ENCODE measurements around the gene MAML2. TPM values are rescaled to one million over a fixed set of nuclear protein-coding genes. Genes with fewer than 3 reads are reported as not detected.
"Not testable (repeated sequence)": the region's sequence is repeated elsewhere in the genome, so short reads cannot be mapped to it uniquely, and the experiment has no call there.

Gene MAML2
- total RNA-seq, 1 experiment from 2014 or later, result 4.7 TPM

- no peak for DNase-seq (ENCODE audit: extremely low read depth, low read depth)
Observed at GRCh38 chr11:96294289-96294688, 48.7 kb downstream of the MAML2 start.

- DNase-seq (ENCODE audit: extremely low read depth, low read depth), result no peak
Observed at GRCh38 chr11:96293598-96294021, 49.4 kb downstream of the MAML2 start.

GRCh38 chr11:96293109-96293508, 49.9 kb downstream of the MAML2 start:
- DNase-seq (ENCODE audit: extremely low read depth, low read depth), result no peak

- DNase-seq (ENCODE audit: extremely low read depth, low read depth), result no peak
Observed at GRCh38 chr11:96292291-96293010, 50.5 kb downstream of the MAML2 start.

- no peak for DNase-seq (ENCODE audit: extremely low read depth, low read depth)
Observed at GRCh38 chr11:96290631-96291030, 52.4 kb downstream of the MAML2 start.

GRCh38 chr11:96290031-96290430, 53.0 kb downstream of the MAML2 start:
- DNase-seq (ENCODE audit: extremely low read depth, low read depth), result no peak

- no peak for DNase-seq (ENCODE audit: extremely low read depth, low read depth)
Observed at GRCh38 chr11:96288915-96289314, 54.1 kb downstream of the MAML2 start.

GRCh38 chr11:96287822-96288439, 55.1 kb downstream of the MAML2 start:
- no peak for DNase-seq (ENCODE audit: extremely low read depth, low read depth)

- DNase-seq (ENCODE audit: extremely low read depth, low read depth), result not testable (repeated sequence)
Observed at GRCh38 chr11:96285985-96286384, 57.0 kb downstream of the MAML2 start.

- DNase-seq (ENCODE audit: extremely low read depth, low read depth), result no peak
Observed at GRCh38 chr11:96284917-96285316, 58.1 kb downstream of the MAML2 start.

- no peak for DNase-seq (ENCODE audit: extremely low read depth, low read depth)
Observed at GRCh38 chr11:96284401-96284800, 58.6 kb downstream of the MAML2 start.

GRCh38 chr11:96282625-96283220, 60.3 kb downstream of the MAML2 start:
- no peak for DNase-seq (ENCODE audit: extremely low read depth, low read depth)

GRCh38 chr11:96280444-96280843, 62.6 kb downstream of the MAML2 start:
- DNase-seq (ENCODE audit: extremely low read depth, low read depth), result no peak

- no peak for DNase-seq (ENCODE audit: extremely low read depth, low read depth)
Observed at GRCh38 chr11:96279896-96280290, 63.1 kb downstream of the MAML2 start.

GRCh38 chr11:96279018-96279895, 63.7 kb downstream of the MAML2 start:
- no peak for DNase-seq (ENCODE audit: extremely low read depth, low read depth)

- DNase-seq (ENCODE audit: extremely low read depth, low read depth), result no peak
Observed at GRCh38 chr11:96278039-96278897, 64.7 kb downstream of the MAML2 start.

GRCh38 chr11:96277696-96278038, 65.3 kb downstream of the MAML2 start:
- no peak for DNase-seq (ENCODE audit: extremely low read depth, low read depth)

GRCh38 chr11:96276836-96277235, 66.2 kb downstream of the MAML2 start:
- no peak for DNase-seq (ENCODE audit: extremely low read depth, low read depth)

GRCh38 chr11:96275801-96276594, 67.0 kb downstream of the MAML2 start:
- DNase-seq (ENCODE audit: extremely low read depth, low read depth), result no peak

Data from NCI-H460 (cell line).